ENCODE results near the gene GTF3C4. TPM values are rescaled to one million over a fixed set of nuclear protein-coding genes. Genes with fewer than 3 reads are reported as not detected.
A peak's percentile ranks its signal among the peaks of the same experiment; 100 is the strongest.

The GTF3C4 gene
- total and polyA plus RNA-seq, 4 donors = 2.5 to 12.1 (median 5.7) TPM

DNA sequence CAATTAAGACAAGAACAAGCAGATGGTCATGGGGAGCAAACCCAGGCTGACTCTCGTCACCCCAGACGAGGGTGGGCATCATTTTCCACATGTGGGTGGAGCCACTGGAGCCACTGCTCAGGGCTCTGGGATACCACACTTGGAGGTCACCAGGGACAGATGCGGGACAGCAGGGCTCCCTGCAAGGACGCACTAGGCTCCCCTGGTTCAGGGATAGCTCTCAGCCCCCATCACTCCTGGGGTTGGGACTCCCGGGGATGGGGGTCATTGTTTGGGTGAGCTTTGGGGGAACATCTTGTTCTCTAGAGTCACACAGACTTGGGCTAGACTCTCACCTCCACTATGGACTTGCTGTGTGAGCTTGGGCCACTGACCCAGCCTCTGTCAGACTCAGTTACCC lies 57.8 kb downstream of the GTF3C4 start:
- ATAC-seq (ENCODE audit: low FRiP score) (no peak), DNase-seq (no peak)
- H3K27me3 ChIP-seq (ENCODE audit: control insufficient read depth in 1 of 2, insufficient read depth in 2 of 2, low read length in 1 of 2) = no peaks in the 10 kb centered on the region
- 74 to 83% methylated on average over 5 of the region's 5 CpGs for WGBS, 2 donors
- no peak overlapping the region for H3K4me3 ChIP-seq (ENCODE audit: low read length in 2 of 2)
- no peaks in the 10 kb centered on the region for H3K4me1 ChIP-seq (ENCODE audit: control insufficient read depth in 1 of 2, insufficient read depth in 2 of 2, low read length in 2 of 2)
- no peaks in the 10 kb centered on the region for H3K9me3 ChIP-seq (ENCODE audit: control insufficient read depth, low read length)
- no peaks in the 10 kb centered on the region for H3K36me3 ChIP-seq (ENCODE audit: control insufficient read depth in 1 of 2, insufficient read depth in 2 of 2, low read length in 1 of 2)
- intact Hi-C loops (cut with DNase I) = no loop called here
- H3K27ac ChIP-seq (ENCODE audit: low read depth in 1 of 2, low read length in 2 of 2) = no peak overlapping the region

DNA sequence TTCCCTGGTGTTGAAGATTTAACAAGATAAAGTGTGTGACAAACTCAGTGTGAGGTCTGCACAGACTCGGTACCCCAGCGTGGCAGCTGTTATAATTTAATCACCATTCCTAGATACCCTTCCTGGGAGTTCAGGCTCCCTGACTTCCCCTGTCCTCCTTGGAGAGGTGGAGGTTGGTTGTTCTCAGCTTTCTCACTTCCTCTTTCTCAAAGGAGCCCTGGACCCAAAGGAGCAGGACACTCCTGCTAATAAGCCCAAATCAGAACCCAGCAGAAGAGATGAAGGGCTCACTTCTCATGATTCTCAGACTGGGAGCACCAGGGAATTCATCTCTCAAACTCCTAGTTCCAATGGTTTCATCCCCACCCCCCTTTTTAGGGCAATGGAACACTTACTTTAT lies 58.2 kb downstream of the GTF3C4 start:
- Histone ChIP-seq H3K9me3 (ENCODE audit: control insufficient read depth, low read length) (no peaks in the 10 kb centered on the region), H3K27ac (ENCODE audit: low read depth in 1 of 2, low read length in 2 of 2) (no peak overlapping the region), H3K4me3 (ENCODE audit: low read length in 2 of 2) (no peak overlapping the region), H3K4me1 (ENCODE audit: control insufficient read depth in 1 of 2, insufficient read depth in 2 of 2, low read length in 2 of 2) (no peaks in the 10 kb centered on the region), H3K27me3 (ENCODE audit: control insufficient read depth in 1 of 2, insufficient read depth in 2 of 2, low read length in 1 of 2) (no peaks in the 10 kb centered on the region), H3K36me3 (ENCODE audit: control insufficient read depth in 1 of 2, insufficient read depth in 2 of 2, low read length in 1 of 2) (no peaks in the 10 kb centered on the region)
- no peak for ATAC-seq (ENCODE audit: low FRiP score)
- no peak for DNase-seq
- intact Hi-C loops (cut with DNase I) = no loop called here
- WGBS, 2 donors = 50 to 56% methylated on average over 2 of the region's 2 CpGs

DNA sequence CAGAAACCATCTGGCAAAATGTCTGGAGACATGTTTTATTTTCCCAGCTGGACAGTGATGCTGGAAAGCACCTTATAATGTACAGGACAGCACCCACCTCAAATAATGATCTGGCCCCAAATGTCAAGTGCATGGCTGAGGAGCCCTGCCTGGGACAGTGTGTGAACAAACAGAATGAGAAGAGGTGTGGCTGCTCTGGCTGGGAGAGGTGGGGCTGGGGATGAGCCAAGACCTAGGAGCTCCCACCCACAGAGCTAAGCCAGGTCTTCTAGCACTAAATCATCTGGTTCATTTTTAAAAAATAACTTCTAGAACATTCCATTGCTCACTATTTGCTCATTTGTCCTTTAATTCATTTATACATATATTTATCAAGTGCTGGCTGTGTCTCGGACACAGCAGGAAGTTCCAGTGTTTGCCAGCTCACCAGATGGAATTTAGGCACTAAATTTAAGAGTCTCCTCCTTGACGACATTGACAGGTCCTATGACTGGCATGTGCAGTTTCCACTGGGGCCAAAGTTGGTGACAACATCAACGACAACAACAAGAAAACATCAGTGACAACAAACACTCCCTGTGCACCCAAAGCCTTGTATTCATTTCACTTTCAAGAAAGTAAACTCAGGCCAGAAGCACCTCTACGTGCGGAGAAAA lies 59.1 kb downstream of the GTF3C4 start:
- no peaks in the 10 kb centered on the region for H3K27me3 ChIP-seq (ENCODE audit: control insufficient read depth in 1 of 2, insufficient read depth in 2 of 2, low read length in 1 of 2)
- no peak for ATAC-seq (ENCODE audit: low FRiP score)
- H3K36me3 ChIP-seq (ENCODE audit: control insufficient read depth in 1 of 2, insufficient read depth in 2 of 2, low read length in 1 of 2) = no peaks in the 10 kb centered on the region
- no peak overlapping the region for H3K27ac ChIP-seq (ENCODE audit: low read depth in 1 of 2, low read length in 2 of 2)
- no peaks in the 10 kb centered on the region for H3K4me1 ChIP-seq (ENCODE audit: control insufficient read depth in 1 of 2, insufficient read depth in 2 of 2, low read length in 2 of 2)
- WGBS, 2 donors = 53 to 56% methylated on average over 5 of the region's 5 CpGs
- no peak for DNase-seq
- intact Hi-C loops (cut with DNase I) = no loop called here
- H3K4me3 ChIP-seq (ENCODE audit: low read length in 2 of 2) = no peak overlapping the region
- H3K9me3 ChIP-seq (ENCODE audit: control insufficient read depth, low read length) = no peaks in the 10 kb centered on the region

DNA sequence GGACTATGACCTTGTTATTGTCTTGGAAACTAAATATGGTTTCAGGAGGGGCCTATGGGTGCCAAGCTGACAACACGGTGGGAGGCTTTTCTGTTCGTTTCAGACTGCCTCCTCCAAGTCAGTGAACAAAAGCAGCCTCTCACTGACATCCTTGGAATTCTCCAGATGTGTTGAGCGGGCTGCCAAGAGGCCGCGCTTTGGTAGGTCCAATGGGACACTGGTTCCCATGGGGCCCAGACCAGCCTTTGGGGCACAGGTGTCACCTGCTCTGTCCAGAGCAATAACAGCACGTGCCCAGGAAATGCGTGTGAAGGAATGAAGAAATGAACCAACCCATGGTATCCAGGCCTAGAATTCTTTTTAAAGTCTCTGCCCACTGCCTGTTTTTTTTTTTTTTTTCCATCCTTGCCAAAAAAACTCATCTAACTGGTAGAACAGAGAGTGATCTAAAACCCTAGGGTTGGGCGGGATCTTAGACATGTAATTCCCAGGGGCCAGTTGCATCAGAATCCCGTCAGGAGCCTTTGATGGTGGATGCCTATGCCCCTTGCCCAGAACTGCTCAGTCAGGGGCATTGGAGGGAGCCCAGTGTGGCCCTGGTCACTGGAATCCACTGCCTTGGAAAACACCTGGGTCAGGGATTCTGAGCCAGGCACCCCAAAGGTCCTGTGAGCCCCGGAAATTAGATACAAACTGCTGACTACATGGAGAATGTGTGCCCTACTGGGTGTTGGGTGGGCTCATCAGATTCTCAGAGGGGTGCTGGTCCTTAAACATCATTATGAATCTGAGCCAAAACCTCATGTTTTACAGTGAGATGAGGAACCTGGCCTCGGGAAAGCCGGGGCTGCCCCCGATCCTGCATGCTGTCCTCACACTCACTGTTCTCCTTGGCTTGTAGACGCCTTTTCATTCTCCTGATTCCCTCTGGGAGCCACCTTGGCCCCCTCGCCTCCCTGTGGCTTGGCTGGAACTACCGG lies 60.1 kb downstream of the GTF3C4 start:
- no peaks in the 10 kb centered on the region for H3K36me3 ChIP-seq (ENCODE audit: control insufficient read depth in 1 of 2, insufficient read depth in 2 of 2, low read length in 1 of 2)
- 75 to 78% methylated on average over 16 of the region's 16 CpGs for WGBS, 2 donors
- H3K9me3 ChIP-seq (ENCODE audit: control insufficient read depth, low read length) = no peaks in the 10 kb centered on the region
- peak in 1 of 2 donors; percentile 48 for DNase-seq
- ATAC-seq (ENCODE audit: low FRiP score) = no peak
- intact Hi-C loops (cut with DNase I) = no loop called here
- no peak overlapping the region for H3K27ac ChIP-seq (ENCODE audit: low read depth in 1 of 2, low read length in 2 of 2)
- H3K27me3 ChIP-seq (ENCODE audit: control insufficient read depth in 1 of 2, insufficient read depth in 2 of 2, low read length in 1 of 2) = no peaks in the 10 kb centered on the region
- H3K4me3 ChIP-seq (ENCODE audit: low read length in 2 of 2) = no peak overlapping the region
- no peaks in the 10 kb centered on the region for H3K4me1 ChIP-seq (ENCODE audit: control insufficient read depth in 1 of 2, insufficient read depth in 2 of 2, low read length in 2 of 2)

DNA sequence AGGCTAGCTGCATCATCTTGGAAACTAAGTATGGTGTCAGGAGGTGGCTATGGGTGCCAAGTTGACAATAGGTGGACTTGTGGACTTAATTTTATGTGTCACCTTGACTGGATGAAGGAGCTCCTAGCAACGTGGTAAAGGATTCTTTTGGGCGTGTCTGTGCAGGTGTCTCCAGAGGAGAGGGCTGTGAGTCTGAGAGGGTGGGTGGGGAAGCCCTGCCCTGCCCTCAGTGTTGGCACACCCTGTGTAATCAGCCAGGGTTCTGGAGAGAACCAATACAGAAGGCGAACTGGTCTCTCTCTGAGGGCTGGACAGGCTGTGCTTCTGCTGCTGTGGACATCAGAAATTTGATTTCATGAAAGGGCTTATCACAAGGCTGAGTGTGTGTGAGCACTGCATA lies 61.0 kb downstream of the GTF3C4 start:
- H3K27me3 ChIP-seq (ENCODE audit: control insufficient read depth in 1 of 2, insufficient read depth in 2 of 2, low read length in 1 of 2) = no peaks in the 10 kb centered on the region
- H3K36me3 ChIP-seq (ENCODE audit: control insufficient read depth in 1 of 2, insufficient read depth in 2 of 2, low read length in 1 of 2) = no peaks in the 10 kb centered on the region
- no peak overlapping the region for H3K4me3 ChIP-seq (ENCODE audit: low read length in 2 of 2)
- no peaks in the 10 kb centered on the region for H3K9me3 ChIP-seq (ENCODE audit: control insufficient read depth, low read length)
- no peaks in the 10 kb centered on the region for H3K4me1 ChIP-seq (ENCODE audit: control insufficient read depth in 1 of 2, insufficient read depth in 2 of 2, low read length in 2 of 2)
- no peak overlapping the region for H3K27ac ChIP-seq (ENCODE audit: low read depth in 1 of 2, low read length in 2 of 2)
- ATAC-seq (ENCODE audit: low FRiP score) (no peak), DNase-seq (peak in 1 of 2 donors; percentile 35)
- intact Hi-C loops (cut with DNase I) = no loop called here
- WGBS, 2 donors = 72 to 83% methylated on average over 3 of the region's 3 CpGs

DNA sequence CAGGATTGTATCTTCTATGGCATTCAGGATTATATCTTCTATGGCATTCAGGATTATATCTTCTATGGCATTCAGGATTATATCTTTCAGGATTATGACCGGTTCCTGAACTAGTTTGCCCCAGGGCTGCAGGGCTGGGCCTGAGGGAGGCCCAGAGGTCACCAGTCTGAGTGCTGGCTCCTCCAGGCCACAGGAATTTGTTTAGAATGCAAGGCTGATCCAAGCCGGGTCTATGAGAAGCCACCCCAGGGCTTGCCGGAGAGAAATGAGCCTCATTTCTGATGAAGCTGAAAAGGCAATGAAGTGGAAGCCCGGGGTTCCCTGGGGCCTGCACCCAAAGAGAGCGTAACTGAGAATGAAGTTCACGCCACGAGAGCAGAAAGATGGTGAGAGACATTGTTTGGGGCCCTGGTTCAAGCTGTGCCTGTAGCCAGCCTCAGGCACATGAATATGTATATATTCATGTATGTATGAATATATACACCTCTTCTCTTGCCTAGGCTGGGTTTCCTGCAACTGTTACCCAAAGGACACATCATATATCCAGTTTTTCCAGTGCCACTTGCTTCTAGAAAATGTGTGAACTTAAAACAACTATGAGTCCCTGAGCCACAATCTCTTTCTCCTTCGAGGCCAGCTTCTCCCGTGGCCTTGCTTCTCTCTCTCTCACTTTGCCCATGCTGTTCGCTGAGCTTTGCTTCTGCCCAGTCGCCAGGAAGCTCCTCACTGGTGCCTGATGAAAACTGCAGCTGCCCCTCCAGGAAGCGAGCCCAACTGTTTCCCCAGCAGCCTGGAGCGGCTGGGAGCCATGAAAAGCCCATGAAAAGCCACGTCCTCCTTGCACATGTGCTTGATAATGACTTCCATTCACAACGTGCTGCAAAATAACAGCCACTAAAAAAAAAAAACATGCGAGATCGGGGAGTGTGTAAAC lies 62.3 kb downstream of the GTF3C4 start:
- H3K9me3 ChIP-seq (ENCODE audit: control insufficient read depth, low read length) = no peaks in the 10 kb centered on the region
- H3K27me3 ChIP-seq (ENCODE audit: control insufficient read depth in 1 of 2, insufficient read depth in 2 of 2, low read length in 1 of 2) = no peaks in the 10 kb centered on the region
- ATAC-seq (ENCODE audit: low FRiP score) = no peak
- H3K4me1 ChIP-seq (ENCODE audit: control insufficient read depth in 1 of 2, insufficient read depth in 2 of 2, low read length in 2 of 2) = no peaks in the 10 kb centered on the region
- no peaks in the 10 kb centered on the region for H3K36me3 ChIP-seq (ENCODE audit: control insufficient read depth in 1 of 2, insufficient read depth in 2 of 2, low read length in 1 of 2)
- WGBS, 2 donors = 49 to 50% methylated on average over 17 of the region's 17 CpGs
- intact Hi-C loops (cut with DNase I) = no loop called here
- H3K4me3 ChIP-seq (ENCODE audit: low read length in 2 of 2) = no peak overlapping the region
- no peak overlapping the region for H3K27ac ChIP-seq (ENCODE audit: low read depth in 1 of 2, low read length in 2 of 2)
- DNase-seq = peak in 1 of 2 donors; percentile 51

DNA sequence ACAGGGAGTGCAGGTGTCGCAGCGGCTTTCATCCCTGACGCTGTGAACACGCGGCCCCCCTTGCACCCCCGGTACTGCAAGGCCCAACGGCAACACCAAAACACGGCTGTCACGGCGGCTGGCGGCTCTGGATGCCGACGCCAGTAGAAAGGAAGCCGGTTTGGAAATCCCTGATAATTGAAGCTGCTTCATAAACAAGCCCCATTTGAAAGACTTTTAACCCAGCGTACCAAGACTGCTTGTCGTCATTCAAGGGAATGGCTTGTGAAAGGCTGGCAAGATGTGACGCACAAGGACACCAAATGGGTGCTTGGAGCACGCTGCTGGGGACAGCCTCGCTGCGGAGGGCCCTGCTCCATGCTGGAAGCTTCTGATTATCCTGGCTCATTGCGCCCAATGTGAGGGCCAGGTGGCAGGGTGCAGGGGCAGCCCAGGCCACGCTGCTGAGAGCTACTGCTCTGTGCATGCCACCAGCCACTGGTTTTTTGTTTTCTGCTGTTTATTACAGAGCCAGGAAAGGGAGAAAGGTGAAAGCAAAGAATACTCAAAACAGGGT lies 63.1 kb downstream of the GTF3C4 start:
- no peak for ATAC-seq (ENCODE audit: low FRiP score)
- no peak overlapping the region for H3K27ac ChIP-seq (ENCODE audit: low read depth in 1 of 2, low read length in 2 of 2)
- intact Hi-C loops (cut with DNase I) = no loop called here

DNA sequence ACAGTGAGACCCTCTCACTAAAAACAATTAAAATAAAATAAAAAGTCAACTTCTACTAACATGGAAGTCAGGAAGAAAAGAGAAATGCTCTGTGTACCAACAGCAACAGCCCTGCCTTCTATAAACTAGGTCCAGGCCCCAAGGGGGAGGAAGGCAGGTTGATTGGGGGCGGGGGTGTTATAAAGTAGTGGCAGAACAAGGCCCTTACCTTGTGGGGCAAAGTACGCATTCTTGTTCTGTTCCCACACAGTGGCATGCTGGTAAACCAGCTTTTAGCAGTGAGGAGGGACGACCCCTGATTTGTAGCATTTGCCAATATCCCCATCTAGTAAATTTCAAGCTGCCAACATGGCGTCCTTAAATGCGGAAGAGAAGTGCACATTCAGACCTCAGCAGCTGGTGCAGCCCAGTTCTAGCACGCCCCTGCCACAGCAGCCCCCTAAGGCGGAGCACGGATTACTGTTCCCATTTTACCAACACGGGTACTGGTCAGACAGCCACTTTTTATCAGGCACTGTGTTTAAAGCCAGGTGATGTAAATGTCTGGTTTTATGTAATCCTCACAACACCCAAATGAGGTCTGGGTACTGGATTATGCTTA lies 69.5 kb downstream of the GTF3C4 start:
- DNase-seq (peak in 1 of 2 donors; percentile 5), ATAC-seq (ENCODE audit: low FRiP score) (no peak)
- no peaks in the 10 kb centered on the region for H3K27me3 ChIP-seq (ENCODE audit: control insufficient read depth in 1 of 2, insufficient read depth in 2 of 2, low read length in 1 of 2)
- intact Hi-C loops (cut with DNase I) = no loop called here
- WGBS, 2 donors = 91 to 93% methylated on average over 9 of the region's 9 CpGs
- H3K4me1 ChIP-seq (ENCODE audit: control insufficient read depth in 1 of 2, insufficient read depth in 2 of 2, low read length in 2 of 2) = no peaks in the 10 kb centered on the region
- no peaks in the 10 kb centered on the region for H3K9me3 ChIP-seq (ENCODE audit: control insufficient read depth, low read length)
- no peaks in the 10 kb centered on the region for H3K36me3 ChIP-seq (ENCODE audit: control insufficient read depth in 1 of 2, insufficient read depth in 2 of 2, low read length in 1 of 2)
- no peak overlapping the region for H3K27ac ChIP-seq (ENCODE audit: low read depth in 1 of 2, low read length in 2 of 2)
- no peak overlapping the region for H3K4me3 ChIP-seq (ENCODE audit: low read length in 2 of 2)

More for the DNA sequence above, 63.1 kb downstream of the GTF3C4 start:
- Histone ChIP-seq H3K4me1 (ENCODE audit: control insufficient read depth in 1 of 2, insufficient read depth in 2 of 2, low read length in 2 of 2) (no peaks in the 10 kb centered on the region), H3K4me3 (ENCODE audit: low read length in 2 of 2) (no peak overlapping the region), H3K27me3 (ENCODE audit: control insufficient read depth in 1 of 2, insufficient read depth in 2 of 2, low read length in 1 of 2) (no peaks in the 10 kb centered on the region), H3K9me3 (ENCODE audit: control insufficient read depth, low read length) (no peaks in the 10 kb centered on the region), H3K36me3 (ENCODE audit: control insufficient read depth in 1 of 2, insufficient read depth in 2 of 2, low read length in 1 of 2) (no peaks in the 10 kb centered on the region)
- WGBS, 2 donors = 55 to 62% methylated on average over 22 of the region's 22 CpGs
- DNase-seq = peak in 1 of 2 donors; percentile 55
